Stomach smooth muscle (tissue), 2 donors: ENCODE results near the gene RNU2-1.

ENCODE experiments used
- H3K27ac ChIP-seq: one replicate; pipeline ENCODE4 v1.7.0; 2013; ENCODE audit warnings: mild to moderate bottlenecking, low read length, inconsistent platforms
- H3K27me3 ChIP-seq, 2 donors: one replicate each; pipeline ENCODE4 v1.7.0; 2013; ENCODE audit warnings: low read length in 2 of 2; ENCODE audit not compliant: insufficient read depth in 2 of 2, control insufficient read depth in 1 of 2
- H3K36me3 ChIP-seq, 2 donors: one replicate each; pipeline ENCODE4 v1.7.0; 2013; ENCODE audit warnings: low read length in 2 of 2; ENCODE audit not compliant: control insufficient read depth in 2 of 2, insufficient read depth in 2 of 2
- H3K4me1 ChIP-seq: one replicate; pipeline ENCODE4 v1.7.0; 2013; ENCODE audit warnings: low read length; ENCODE audit not compliant: control insufficient read depth, insufficient read depth
- H3K4me3 ChIP-seq, 2 donors: one replicate each; pipeline ENCODE4 v1.7.0; 2013; ENCODE audit warnings: low read length in 2 of 2
- H3K9ac ChIP-seq, 2 donors: one replicate each; pipeline ENCODE4 v1.7.0; 2013; ENCODE audit warnings: low read length in 2 of 2, mild to moderate bottlenecking in 1 of 2
- H3K9me3 ChIP-seq, 2 donors: one replicate each; pipeline ENCODE4 v1.7.0; 2013; ENCODE audit warnings: low read length in 2 of 2; ENCODE audit not compliant: control insufficient read depth in 2 of 2
- donor health status: healthy.
- donor health status: Pancreatic carcinoma.

The RNU2-1 gene

DNA sequence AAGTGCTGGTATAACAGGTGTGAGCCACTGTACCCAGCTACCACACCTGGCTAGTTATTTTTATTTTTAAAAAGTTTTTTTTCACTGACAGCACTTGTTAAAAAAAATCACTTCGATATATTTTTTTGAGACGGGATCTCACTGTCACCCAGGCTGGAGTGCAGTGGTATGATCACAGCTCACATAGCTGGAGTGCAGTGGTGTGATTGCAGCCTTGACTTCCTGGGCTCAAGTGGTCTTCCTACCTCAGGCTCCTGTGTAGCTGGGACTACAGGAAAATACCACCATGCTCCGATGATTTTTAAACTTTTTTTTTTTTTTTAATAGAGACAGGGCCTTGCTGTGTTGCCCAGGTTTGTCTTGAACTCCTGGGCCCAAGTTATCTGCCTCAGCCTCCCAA, 49.9 kb downstream of the RNU2-1 start:
- Histone ChIP-seq H3K27ac (no peak overlapping the region), H3K4me1 (no peaks in the 10 kb centered on the region)

More for the DNA sequence above, 49.9 kb downstream of the RNU2-1 start:
- H3K4me3 ChIP-seq: no peak overlapping the region
- H3K27me3 ChIP-seq: no peaks in the 10 kb centered on the region
- H3K9ac ChIP-seq: no peak overlapping the region
- no peaks in the 10 kb centered on the region for H3K9me3 ChIP-seq
- peaks cover 23 to 32% of the 10 kb centered on the region in 2 donors for H3K36me3 ChIP-seq
